OCI-LY7 (cell line): ENCODE measurements around the gene SLC25A21.

Experiments
- EZH2phosphoT487 ChIP-seq: fragments of 200-600 bp; sonication (generic); IDR thresholded peaks from 2 replicates; pipeline ENCODE4 v1.6.1; 2018; ENCODE audit warnings: low read depth, borderline replicate concordance, mild to moderate bottlenecking, mixed run types, antibody characterized with exemption, low read length, moderate library complexity, mixed read lengths
- TF ChIP-seq, protein P1 (sequence below): fragments of 200-600 bp; sonication (generic); conservative IDR thresholded peaks from 2 replicates; pipeline ENCODE4 v1.5.1; 2014; ENCODE audit warnings: mild to moderate bottlenecking, antibody characterized with exemption, low read length, moderate library complexity, mixed read lengths

DNA sequence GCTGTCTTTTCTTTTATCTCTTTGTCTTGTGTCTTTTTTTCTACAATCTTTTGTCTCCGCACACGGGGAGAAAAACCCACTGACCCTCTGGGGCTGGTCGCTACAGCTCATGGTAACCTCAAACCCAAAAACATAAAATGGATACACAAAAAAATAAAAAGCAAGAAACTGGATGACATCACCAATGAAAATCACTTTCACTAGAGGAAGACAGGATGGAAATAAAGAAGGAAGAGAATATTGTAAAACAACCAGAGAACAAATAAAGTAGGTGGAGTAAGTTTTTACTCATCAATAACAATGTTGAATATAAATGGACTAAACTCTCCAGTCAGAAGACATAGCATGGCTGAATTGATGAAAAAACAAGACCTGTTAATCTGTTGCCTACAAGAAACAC lies 42.9 kb upstream of the SLC25A21 start:
- TF ChIP-seq, protein P1, sequence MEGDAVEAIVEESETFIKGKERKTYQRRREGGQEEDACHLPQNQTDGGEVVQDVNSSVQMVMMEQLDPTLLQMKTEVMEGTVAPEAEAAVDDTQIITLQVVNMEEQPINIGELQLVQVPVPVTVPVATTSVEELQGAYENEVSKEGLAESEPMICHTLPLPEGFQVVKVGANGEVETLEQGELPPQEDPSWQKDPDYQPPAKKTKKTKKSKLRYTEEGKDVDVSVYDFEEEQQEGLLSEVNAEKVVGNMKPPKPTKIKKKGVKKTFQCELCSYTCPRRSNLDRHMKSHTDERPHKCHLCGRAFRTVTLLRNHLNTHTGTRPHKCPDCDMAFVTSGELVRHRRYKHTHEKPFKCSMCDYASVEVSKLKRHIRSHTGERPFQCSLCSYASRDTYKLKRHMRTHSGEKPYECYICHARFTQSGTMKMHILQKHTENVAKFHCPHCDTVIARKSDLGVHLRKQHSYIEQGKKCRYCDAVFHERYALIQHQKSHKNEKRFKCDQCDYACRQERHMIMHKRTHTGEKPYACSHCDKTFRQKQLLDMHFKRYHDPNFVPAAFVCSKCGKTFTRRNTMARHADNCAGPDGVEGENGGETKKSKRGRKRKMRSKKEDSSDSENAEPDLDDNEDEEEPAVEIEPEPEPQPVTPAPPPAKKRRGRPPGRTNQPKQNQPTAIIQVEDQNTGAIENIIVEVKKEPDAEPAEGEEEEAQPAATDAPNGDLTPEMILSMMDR, result no peak
- TF ChIP-seq EZH2phosphoT487, result no peak
